GM18507 (cell line): Measurements from ENCODE around the gene CLEC3B.

Experiments used
- DNase-seq: peaks from one replicate; pipeline ENCODE4 v3.0.0; 2011; ENCODE audit warnings: low read depth; ENCODE audit not compliant: insufficient read length; ENCODE audit errors: extremely low spot score
- FAIRE-seq: peaks from 2 replicates; lab custom pipeline; 2011; peaks lifted over from hg19 to GRCh38; lab: Jason Lieb, UNC

CLEC3B gene

GRCh38 chr3:45084820-45085816, 59.0 kb downstream of the CLEC3B start:
- FAIRE-seq: no peak
- DNase-seq: no peak
